HL-60 (cell line): ENCODE data around the gene CD226.
"Not testable (repeated sequence)": the region's sequence is repeated elsewhere in the genome, so short reads cannot be mapped to it uniquely, and the experiment has no call there.

ENCODE experiments used
- DNase-seq, 2 experiments: peaks; one replicate each; pipeline ENCODE4 v3.0.0-alpha.2; 2010 to 2020; ENCODE audit warnings: low read depth in 1 of 2, low spot score in 1 of 2
- H3K27ac ChIP-seq: fragments of 250-450 bp; sonication (Bioruptor Pico); replicated peaks from 2 replicates; pipeline ENCODE4 v1.5.1; 2020; ENCODE audit warnings: mild to moderate bottlenecking, moderate library complexity
- H3K27me3 ChIP-seq: fragments of 250-450 bp; sonication (Bioruptor Pico); 2 replicates; pipeline ENCODE4 v1.5.1; 2021; ENCODE audit warnings: mild to moderate bottlenecking, moderate library complexity; ENCODE audit not compliant: insufficient read depth, poor library complexity, severe bottlenecking
- H3K4me3 ChIP-seq: replicated peaks from 2 replicates; pipeline ENCODE4 v1.5.1; 2011; ENCODE audit warnings: mild to moderate bottlenecking, control low read depth, low read length; ENCODE audit not compliant: insufficient read depth
- GABPA ChIP-seq: IDR thresholded peaks from 2 replicates; pipeline ENCODE4 v1.6.1; 2012; ENCODE audit warnings: low read depth
- POLR2AphosphoS5 ChIP-seq: IDR thresholded peaks from 2 replicates; pipeline ENCODE4 v1.6.1; 2012; ENCODE audit warnings: low read depth
- SPI1 ChIP-seq: IDR thresholded peaks from 2 replicates; pipeline ENCODE4 v1.6.1; 2012; ENCODE audit warnings: low read depth, mild to moderate bottlenecking, borderline replicate concordance
- TF ChIP-seq, protein P1 (sequence below): IDR thresholded peaks from one replicate; pipeline ENCODE4 v1.5.1; 2011; ENCODE audit warnings: low read length, control low read depth, inconsistent platforms; ENCODE audit not compliant: insufficient read depth
- TF ChIP-seq, protein P2 (sequence below): IDR thresholded peaks from 2 replicates; pipeline ENCODE4 v1.6.1; 2012; ENCODE audit warnings: low read depth; ENCODE audit not compliant: insufficient replicate concordance

CD226 gene

DNA sequence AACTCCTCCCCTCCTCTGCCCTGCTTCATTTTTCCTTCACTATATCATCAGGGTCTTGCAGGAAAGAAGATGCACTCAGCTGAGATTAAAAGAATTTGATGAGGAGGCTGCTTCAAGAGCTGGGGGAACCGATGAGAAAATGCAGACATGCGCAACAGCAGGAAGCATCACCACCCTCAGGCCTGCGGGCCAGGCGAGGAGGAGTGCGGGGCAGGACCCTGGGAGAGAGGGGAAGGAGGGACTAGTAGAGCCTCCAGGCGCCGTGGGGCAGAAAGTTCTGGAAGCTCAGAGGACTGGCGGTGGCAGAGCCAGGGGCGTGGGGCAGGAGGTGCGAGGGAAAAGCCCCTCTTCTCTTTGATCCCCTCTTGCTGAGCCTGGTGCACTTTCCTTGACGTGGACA is 108.2 kb downstream of the CD226 start:
- TF ChIP-seq SPI1 (no peak), POLR2AphosphoS5 (no peak), GABPA (no peak)
- TF ChIP-seq, protein P1, sequence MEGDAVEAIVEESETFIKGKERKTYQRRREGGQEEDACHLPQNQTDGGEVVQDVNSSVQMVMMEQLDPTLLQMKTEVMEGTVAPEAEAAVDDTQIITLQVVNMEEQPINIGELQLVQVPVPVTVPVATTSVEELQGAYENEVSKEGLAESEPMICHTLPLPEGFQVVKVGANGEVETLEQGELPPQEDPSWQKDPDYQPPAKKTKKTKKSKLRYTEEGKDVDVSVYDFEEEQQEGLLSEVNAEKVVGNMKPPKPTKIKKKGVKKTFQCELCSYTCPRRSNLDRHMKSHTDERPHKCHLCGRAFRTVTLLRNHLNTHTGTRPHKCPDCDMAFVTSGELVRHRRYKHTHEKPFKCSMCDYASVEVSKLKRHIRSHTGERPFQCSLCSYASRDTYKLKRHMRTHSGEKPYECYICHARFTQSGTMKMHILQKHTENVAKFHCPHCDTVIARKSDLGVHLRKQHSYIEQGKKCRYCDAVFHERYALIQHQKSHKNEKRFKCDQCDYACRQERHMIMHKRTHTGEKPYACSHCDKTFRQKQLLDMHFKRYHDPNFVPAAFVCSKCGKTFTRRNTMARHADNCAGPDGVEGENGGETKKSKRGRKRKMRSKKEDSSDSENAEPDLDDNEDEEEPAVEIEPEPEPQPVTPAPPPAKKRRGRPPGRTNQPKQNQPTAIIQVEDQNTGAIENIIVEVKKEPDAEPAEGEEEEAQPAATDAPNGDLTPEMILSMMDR, result no peak
- TF ChIP-seq, protein P2, sequence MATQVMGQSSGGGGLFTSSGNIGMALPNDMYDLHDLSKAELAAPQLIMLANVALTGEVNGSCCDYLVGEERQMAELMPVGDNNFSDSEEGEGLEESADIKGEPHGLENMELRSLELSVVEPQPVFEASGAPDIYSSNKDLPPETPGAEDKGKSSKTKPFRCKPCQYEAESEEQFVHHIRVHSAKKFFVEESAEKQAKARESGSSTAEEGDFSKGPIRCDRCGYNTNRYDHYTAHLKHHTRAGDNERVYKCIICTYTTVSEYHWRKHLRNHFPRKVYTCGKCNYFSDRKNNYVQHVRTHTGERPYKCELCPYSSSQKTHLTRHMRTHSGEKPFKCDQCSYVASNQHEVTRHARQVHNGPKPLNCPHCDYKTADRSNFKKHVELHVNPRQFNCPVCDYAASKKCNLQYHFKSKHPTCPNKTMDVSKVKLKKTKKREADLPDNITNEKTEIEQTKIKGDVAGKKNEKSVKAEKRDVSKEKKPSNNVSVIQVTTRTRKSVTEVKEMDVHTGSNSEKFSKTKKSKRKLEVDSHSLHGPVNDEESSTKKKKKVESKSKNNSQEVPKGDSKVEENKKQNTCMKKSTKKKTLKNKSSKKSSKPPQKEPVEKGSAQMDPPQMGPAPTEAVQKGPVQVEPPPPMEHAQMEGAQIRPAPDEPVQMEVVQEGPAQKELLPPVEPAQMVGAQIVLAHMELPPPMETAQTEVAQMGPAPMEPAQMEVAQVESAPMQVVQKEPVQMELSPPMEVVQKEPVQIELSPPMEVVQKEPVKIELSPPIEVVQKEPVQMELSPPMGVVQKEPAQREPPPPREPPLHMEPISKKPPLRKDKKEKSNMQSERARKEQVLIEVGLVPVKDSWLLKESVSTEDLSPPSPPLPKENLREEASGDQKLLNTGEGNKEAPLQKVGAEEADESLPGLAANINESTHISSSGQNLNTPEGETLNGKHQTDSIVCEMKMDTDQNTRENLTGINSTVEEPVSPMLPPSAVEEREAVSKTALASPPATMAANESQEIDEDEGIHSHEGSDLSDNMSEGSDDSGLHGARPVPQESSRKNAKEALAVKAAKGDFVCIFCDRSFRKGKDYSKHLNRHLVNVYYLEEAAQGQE, result no peak
- H3K4me3 ChIP-seq, result no peak overlapping the region
- H3K27me3 ChIP-seq, result no peaks in the 10 kb centered on the region
- no peak for DNase-seq
- no peak overlapping the region for H3K27ac ChIP-seq

DNA sequence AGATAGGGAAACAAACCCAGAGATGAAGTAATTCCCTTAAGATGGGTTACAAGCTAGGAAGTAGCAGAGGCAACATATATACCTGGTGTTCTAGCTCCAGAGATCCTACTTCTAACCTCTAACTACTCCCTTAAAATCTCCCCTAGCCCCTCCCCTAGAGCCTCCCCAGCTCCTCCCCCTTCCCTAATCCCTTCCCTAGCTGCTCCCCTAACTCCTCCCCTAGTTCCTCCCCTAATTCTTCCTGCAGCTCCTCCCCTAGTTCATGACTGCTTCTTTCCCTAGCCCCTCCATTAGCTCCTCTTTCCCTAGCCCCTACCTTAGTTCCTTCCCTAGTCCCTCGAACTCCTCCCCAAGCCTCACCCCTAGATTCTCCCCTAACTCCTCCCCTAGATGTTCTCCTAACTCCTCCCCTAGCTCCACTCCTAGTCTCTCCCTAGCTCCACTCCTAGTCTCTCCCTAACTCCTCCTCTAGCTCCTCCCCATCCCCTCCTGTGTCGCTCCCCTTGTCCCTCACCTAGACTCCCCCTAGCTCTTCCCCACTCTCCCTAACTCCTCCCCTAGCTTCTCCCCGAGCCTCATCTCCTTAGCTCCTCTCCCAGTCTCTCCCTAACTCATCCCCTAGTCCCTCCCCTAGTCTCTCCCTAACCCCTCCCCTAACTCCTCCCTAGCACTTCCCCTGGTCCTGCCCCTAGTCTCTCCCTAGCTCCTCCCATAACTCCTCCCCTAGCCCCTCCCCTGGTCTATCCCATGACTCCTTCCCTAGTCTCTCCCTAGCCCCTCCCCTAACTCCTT is 108.9 kb downstream of the CD226 start:
- Histone ChIP-seq H3K4me3 (no peak overlapping the region), H3K27me3 (no peaks in the 10 kb centered on the region), H3K27ac (no peak overlapping the region)
- DNase-seq, result peak in 1 of 2 experiments; percentile 24
- TF ChIP-seq SPI1 (no peak), POLR2AphosphoS5 (no peak), GABPA (no peak)
- TF ChIP-seq, protein P1, result no peak
- TF ChIP-seq, protein P2, result no peak

DNA sequence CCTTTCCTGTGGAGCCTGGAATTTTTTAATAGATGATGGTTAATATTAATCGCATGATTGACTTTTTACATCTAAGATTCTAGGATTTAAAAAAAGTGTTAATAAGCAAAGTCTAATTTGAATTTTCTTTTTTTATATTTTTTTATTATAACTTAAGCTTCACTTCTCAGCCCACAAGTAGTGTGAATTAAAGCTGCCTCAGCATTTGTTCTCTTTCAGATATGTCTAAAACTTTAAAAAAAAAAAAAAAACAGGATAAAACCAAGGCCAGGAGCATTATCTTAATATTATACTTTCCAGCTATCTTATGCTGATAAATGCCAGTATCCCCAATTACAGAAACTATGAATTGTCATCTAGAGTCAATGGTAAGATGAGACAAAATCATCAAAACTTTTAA is 109.7 kb downstream of the CD226 start:
- DNase-seq, result no peak
- H3K27me3 ChIP-seq, result no peaks in the 10 kb centered on the region
- H3K4me3 ChIP-seq, result no peak overlapping the region
- H3K27ac ChIP-seq, result no peak overlapping the region
- no peak for TF ChIP-seq GABPA
- TF ChIP-seq, protein P1, result no peak
- TF ChIP-seq, protein P2, result no peak
- no peak for TF ChIP-seq POLR2AphosphoS5
- no peak for TF ChIP-seq SPI1

DNA sequence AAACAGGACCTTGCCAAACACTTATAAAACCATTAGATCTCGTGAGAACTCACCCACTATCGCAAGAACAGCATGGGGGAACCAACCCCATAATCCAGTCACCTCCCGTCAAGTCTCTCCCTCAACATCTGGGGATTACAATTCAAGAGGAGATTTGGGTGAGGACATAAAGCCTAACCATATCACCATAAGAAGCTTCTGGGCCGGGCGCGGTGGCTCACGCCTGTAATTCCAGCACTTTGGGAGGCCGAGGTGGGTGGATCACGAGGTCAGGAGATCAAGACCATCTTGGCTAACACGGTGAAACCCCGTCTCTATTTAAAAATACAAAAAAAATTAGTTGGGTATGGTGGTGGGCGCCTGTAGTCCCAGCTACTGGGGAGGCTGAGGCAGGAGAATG is 112.7 kb downstream of the CD226 start:
- not testable (repeated sequence) for DNase-seq, H3K27ac ChIP-seq, H3K4me3 ChIP-seq, H3K27me3 ChIP-seq
